ENCODE measurements around the gene NEBL.

- TF ChIP-seq CTCF (IDR thresholded peaks at IDR 0.05) (no peak), POLR2A (IDR thresholded peaks at IDR 0.05) (no peak)
These were observed 127.6 kb downstream of the NEBL start for GRCh38 chr10:20769481-20769880.
